ENCODE results near the gene TARS2.

TARS2 gene

GRCh38 chr1:150545486-150546032, 58.3 kb downstream of the TARS2 start:
- TF ChIP-seq FOXM1 (IDR thresholded peaks at IDR 0.05; ENCODE audit: borderline replicate concordance, low read depth) (no peak), TAF1 (IDR thresholded peaks at IDR 0.05; ENCODE audit: low read depth) (no peak), CEBPB (IDR thresholded peaks at IDR 0.05) (no peak), NFIC (IDR thresholded peaks at IDR 0.05) (no peak), EP300 (IDR thresholded peaks at IDR 0.05; ENCODE audit: borderline replicate concordance) (no peak)

GRCh38 chr1:150546294-150546937, 59.2 kb downstream of the TARS2 start:
- TF ChIP-seq TCF12 (IDR thresholded peaks at IDR 0.05; ENCODE audit: low read depth) (no peak), FOXM1 (IDR thresholded peaks at IDR 0.05; ENCODE audit: borderline replicate concordance, low read depth) (no peak), CEBPB (IDR thresholded peaks at IDR 0.05) (no peak), TEAD4 (IDR thresholded peaks at IDR 0.05) (no peak), USF1 (IDR thresholded peaks at IDR 0.05) (no peak), CREB1 (IDR thresholded peaks at IDR 0.05; ENCODE audit: low read depth) (no peak), NFIC (IDR thresholded peaks at IDR 0.05) (no peak), RAD21 (IDR thresholded peaks at IDR 0.05; ENCODE audit: low read depth) (no peak), REST (IDR thresholded peaks at IDR 0.05; ENCODE audit: low read depth) (no peak), YY1 (IDR thresholded peaks at IDR 0.05; ENCODE audit: low read depth) (no peak), EP300 (IDR thresholded peaks at IDR 0.05; ENCODE audit: borderline replicate concordance) (no peak)

- no peak for TF ChIP-seq TAF1 (IDR thresholded peaks at IDR 0.05; ENCODE audit: low read depth)
- no peak for TF ChIP-seq USF1 (IDR thresholded peaks at IDR 0.05)
- no peak for TF ChIP-seq REST (IDR thresholded peaks at IDR 0.05; ENCODE audit: low read depth)
- TF ChIP-seq CEBPB (IDR thresholded peaks at IDR 0.05) = no peak
- no peak for TF ChIP-seq TEAD4 (IDR thresholded peaks at IDR 0.05)
- no peak for TF ChIP-seq ZBTB7A (IDR thresholded peaks at IDR 0.05; ENCODE audit: low read depth)
- no peak for TF ChIP-seq YY1 (IDR thresholded peaks at IDR 0.05; ENCODE audit: low read depth)
- TF ChIP-seq EGR1 (IDR thresholded peaks at IDR 0.05) = no peak
- TF ChIP-seq TCF12 (IDR thresholded peaks at IDR 0.05; ENCODE audit: low read depth) = no peak
- TF ChIP-seq EP300 (IDR thresholded peaks at IDR 0.05; ENCODE audit: borderline replicate concordance) = no peak
- TF ChIP-seq NFIC (IDR thresholded peaks at IDR 0.05) = no peak
- TF ChIP-seq MAX (IDR thresholded peaks at IDR 0.05) = no peak
- TF ChIP-seq CREB1 (IDR thresholded peaks at IDR 0.05; ENCODE audit: low read depth) = no peak
- TF ChIP-seq FOXM1 (IDR thresholded peaks at IDR 0.05; ENCODE audit: borderline replicate concordance, low read depth) = no peak
Observed at GRCh38 chr1:150548324-150548631, 61.1 kb downstream of the TARS2 start.

GRCh38 chr1:150548632-150549495, 61.6 kb downstream of the TARS2 start, which contains the start of gene ADAMTSL4:
TSS of gene ADAMTSL4 (plus strand) at chr1:150549408. CDS start at chr1:150552289, 2,881 bp downstream.
- TF ChIP-seq TCF12 (IDR thresholded peaks at IDR 0.05; ENCODE audit: low read depth) = peak; percentile 18; the same call in 1 of the 2 replicates
- no peak for TF ChIP-seq REST (IDR thresholded peaks at IDR 0.05; ENCODE audit: low read depth)
- TF ChIP-seq MAX (IDR thresholded peaks at IDR 0.05) = peak; percentile 62; the same call in 1 of the 2 replicates
- TF ChIP-seq ZBTB7A (IDR thresholded peaks at IDR 0.05; ENCODE audit: low read depth) = no peak; the same call in 1 of the 2 replicates
- no peak for TF ChIP-seq EP300 (IDR thresholded peaks at IDR 0.05; ENCODE audit: borderline replicate concordance)
- no peak for TF ChIP-seq CEBPB (IDR thresholded peaks at IDR 0.05)
- TF ChIP-seq USF1 (IDR thresholded peaks at IDR 0.05) = peak; percentile 40
- TF ChIP-seq RAD21 (IDR thresholded peaks at IDR 0.05; ENCODE audit: low read depth) = no peak; the same call in 1 of the 2 replicates
- no peak for TF ChIP-seq YY1 (IDR thresholded peaks at IDR 0.05; ENCODE audit: low read depth)
- peak; percentile 5; the same call in 1 of the 2 replicates for TF ChIP-seq TEAD4 (IDR thresholded peaks at IDR 0.05)
- TF ChIP-seq TAF1 (IDR thresholded peaks at IDR 0.05; ENCODE audit: low read depth) = no peak
- TF ChIP-seq FOXM1 (IDR thresholded peaks at IDR 0.05; ENCODE audit: borderline replicate concordance, low read depth) = no peak
